ENCODE data around the gene SWSAP1. TPM values are rescaled to one million over a fixed set of nuclear protein-coding genes. Genes with fewer than 3 reads are reported as not detected.

The SWSAP1 gene
- polyA plus RNA-seq, 1 of the 3 experiments (the other 2 are of a cell fraction) = 2.8 TPM

DNA sequence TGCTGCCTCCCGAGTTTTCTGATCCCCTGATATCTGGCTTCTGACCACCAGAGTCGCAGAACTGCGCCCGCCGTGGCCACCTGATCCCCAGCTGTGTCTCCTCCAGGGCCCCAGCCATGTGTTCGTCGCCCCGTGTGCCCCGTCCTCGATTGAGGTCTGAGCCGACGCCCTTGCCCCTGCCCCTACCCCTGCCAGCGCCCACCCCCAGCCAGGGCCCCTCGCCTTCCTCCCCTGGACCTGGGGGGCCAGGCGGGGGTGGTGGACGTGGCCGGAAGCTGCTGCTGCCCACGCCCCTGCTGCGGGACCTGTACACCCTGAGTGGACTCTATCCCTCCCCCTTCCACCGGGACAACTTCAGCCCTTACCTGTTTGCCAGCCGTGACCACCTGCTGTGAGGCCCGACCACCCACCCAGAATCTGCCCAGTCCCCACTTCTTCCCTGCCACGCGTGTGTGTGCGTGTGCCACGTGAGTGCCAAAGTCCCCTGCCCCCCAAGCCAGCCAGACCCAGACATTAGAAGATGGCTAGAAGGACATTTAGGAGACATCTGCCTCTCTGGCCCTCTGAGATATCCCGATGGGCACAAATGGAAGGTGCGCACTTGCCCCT is 10.1 kb upstream of the SWSAP1 start:
- CTCF ChIA-PET = no interaction called here

More for the DNA sequence above, 10.1 kb upstream of the SWSAP1 start:
- DNase-seq = no peak
- whole genome bisulfite sequencing (ENCODE audit: low lambda C conversion rate) = 89% methylated on average over 22 of the region's 28 CpGs
- H2AFZ ChIP-seq (ENCODE audit: low read depth) = no peak overlapping the region
- H4K20me1 ChIP-seq (ENCODE audit: insufficient read depth) = no peaks in the 10 kb centered on the region
- H3K9me2 ChIP-seq = no peaks in the 10 kb centered on the region
- TF ChIP-seq TCF12 (IDR thresholded peaks at IDR 0.05) (no peak), RCOR1 (IDR thresholded peaks at IDR 0.05; ENCODE audit: low read length) (no peak), FOXM1 (IDR thresholded peaks at IDR 0.05; ENCODE audit: low read depth) (no peak), EZH2phosphoT487 (IDR thresholded peaks at IDR 0.05; ENCODE audit: borderline replicate concordance, low read depth) (no peak), JUND (IDR thresholded peaks at IDR 0.05) (no peak), GABPA (IDR thresholded peaks at IDR 0.05; ENCODE audit: low read depth) (no peak), RFX5 (IDR thresholded peaks at IDR 0.05; ENCODE audit: low read length) (no peak), TAF1 (IDR thresholded peaks at IDR 0.05; ENCODE audit: borderline replicate concordance, low read depth, low read length) (no peak), SIN3A (IDR thresholded peaks at IDR 0.05; ENCODE audit: borderline replicate concordance, low read depth, low read length) (no peak), MXI1 (IDR thresholded peaks at IDR 0.05; ENCODE audit: low read depth, low read length) (no peak), POLR2AphosphoS5 (IDR thresholded peaks at IDR 0.05; ENCODE audit: low read depth, low read length) (no peak), ELF1 (IDR thresholded peaks at IDR 0.05) (no peak), EP300 (IDR thresholded peaks at IDR 0.05; ENCODE audit: borderline replicate concordance in 1 of 2, low read depth in 1 of 2, low read length in 1 of 2) (no peak)
- TF ChIP-seq, protein P1, sequence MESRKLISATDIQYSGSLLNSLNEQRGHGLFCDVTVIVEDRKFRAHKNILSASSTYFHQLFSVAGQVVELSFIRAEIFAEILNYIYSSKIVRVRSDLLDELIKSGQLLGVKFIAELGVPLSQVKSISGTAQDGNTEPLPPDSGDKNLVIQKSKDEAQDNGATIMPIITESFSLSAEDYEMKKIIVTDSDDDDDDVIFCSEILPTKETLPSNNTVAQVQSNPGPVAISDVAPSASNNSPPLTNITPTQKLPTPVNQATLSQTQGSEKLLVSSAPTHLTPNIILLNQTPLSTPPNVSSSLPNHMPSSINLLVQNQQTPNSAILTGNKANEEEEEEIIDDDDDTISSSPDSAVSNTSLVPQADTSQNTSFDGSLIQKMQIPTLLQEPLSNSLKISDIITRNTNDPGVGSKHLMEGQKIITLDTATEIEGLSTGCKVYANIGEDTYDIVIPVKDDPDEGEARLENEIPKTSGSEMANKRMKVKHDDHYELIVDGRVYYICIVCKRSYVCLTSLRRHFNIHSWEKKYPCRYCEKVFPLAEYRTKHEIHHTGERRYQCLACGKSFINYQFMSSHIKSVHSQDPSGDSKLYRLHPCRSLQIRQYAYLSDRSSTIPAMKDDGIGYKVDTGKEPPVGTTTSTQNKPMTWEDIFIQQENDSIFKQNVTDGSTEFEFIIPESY (IDR thresholded peaks at IDR 0.05; ENCODE audit: borderline replicate concordance, low read depth) = no peak
- TF ChIP-seq, protein P2, sequence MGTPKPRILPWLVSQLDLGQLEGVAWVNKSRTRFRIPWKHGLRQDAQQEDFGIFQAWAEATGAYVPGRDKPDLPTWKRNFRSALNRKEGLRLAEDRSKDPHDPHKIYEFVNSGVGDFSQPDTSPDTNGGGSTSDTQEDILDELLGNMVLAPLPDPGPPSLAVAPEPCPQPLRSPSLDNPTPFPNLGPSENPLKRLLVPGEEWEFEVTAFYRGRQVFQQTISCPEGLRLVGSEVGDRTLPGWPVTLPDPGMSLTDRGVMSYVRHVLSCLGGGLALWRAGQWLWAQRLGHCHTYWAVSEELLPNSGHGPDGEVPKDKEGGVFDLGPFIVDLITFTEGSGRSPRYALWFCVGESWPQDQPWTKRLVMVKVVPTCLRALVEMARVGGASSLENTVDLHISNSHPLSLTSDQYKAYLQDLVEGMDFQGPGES (IDR thresholded peaks at IDR 0.05; ENCODE audit: low read depth, low read length) = no peak
- TF ChIP-seq, protein P3, sequence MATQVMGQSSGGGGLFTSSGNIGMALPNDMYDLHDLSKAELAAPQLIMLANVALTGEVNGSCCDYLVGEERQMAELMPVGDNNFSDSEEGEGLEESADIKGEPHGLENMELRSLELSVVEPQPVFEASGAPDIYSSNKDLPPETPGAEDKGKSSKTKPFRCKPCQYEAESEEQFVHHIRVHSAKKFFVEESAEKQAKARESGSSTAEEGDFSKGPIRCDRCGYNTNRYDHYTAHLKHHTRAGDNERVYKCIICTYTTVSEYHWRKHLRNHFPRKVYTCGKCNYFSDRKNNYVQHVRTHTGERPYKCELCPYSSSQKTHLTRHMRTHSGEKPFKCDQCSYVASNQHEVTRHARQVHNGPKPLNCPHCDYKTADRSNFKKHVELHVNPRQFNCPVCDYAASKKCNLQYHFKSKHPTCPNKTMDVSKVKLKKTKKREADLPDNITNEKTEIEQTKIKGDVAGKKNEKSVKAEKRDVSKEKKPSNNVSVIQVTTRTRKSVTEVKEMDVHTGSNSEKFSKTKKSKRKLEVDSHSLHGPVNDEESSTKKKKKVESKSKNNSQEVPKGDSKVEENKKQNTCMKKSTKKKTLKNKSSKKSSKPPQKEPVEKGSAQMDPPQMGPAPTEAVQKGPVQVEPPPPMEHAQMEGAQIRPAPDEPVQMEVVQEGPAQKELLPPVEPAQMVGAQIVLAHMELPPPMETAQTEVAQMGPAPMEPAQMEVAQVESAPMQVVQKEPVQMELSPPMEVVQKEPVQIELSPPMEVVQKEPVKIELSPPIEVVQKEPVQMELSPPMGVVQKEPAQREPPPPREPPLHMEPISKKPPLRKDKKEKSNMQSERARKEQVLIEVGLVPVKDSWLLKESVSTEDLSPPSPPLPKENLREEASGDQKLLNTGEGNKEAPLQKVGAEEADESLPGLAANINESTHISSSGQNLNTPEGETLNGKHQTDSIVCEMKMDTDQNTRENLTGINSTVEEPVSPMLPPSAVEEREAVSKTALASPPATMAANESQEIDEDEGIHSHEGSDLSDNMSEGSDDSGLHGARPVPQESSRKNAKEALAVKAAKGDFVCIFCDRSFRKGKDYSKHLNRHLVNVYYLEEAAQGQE (IDR thresholded peaks at IDR 0.05; ENCODE audit: low read depth, low read length) = no peak
- TF ChIP-seq, protein P4, sequence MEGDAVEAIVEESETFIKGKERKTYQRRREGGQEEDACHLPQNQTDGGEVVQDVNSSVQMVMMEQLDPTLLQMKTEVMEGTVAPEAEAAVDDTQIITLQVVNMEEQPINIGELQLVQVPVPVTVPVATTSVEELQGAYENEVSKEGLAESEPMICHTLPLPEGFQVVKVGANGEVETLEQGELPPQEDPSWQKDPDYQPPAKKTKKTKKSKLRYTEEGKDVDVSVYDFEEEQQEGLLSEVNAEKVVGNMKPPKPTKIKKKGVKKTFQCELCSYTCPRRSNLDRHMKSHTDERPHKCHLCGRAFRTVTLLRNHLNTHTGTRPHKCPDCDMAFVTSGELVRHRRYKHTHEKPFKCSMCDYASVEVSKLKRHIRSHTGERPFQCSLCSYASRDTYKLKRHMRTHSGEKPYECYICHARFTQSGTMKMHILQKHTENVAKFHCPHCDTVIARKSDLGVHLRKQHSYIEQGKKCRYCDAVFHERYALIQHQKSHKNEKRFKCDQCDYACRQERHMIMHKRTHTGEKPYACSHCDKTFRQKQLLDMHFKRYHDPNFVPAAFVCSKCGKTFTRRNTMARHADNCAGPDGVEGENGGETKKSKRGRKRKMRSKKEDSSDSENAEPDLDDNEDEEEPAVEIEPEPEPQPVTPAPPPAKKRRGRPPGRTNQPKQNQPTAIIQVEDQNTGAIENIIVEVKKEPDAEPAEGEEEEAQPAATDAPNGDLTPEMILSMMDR (IDR thresholded peaks at IDR 0.05) = no peak
- TF ChIP-seq, protein P5, sequence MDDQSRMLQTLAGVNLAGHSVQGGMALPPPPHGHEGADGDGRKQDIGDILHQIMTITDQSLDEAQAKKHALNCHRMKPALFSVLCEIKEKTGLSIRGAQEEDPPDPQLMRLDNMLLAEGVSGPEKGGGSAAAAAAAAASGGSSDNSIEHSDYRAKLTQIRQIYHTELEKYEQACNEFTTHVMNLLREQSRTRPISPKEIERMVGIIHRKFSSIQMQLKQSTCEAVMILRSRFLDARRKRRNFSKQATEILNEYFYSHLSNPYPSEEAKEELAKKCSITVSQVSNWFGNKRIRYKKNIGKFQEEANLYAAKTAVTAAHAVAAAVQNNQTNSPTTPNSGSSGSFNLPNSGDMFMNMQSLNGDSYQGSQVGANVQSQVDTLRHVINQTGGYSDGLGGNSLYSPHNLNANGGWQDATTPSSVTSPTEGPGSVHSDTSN (IDR thresholded peaks at IDR 0.05) = no peak
- no peak overlapping the region for H3K4me2 ChIP-seq
- H3F3A ChIP-seq (replicated peaks; ENCODE audit: insufficient read depth) = peaks cover 3% of the 10 kb centered on the region
- H3K36me3 ChIP-seq (replicated peaks in 1 of 2; ENCODE audit: control insufficient read depth in 1 of 2, insufficient read depth in 2 of 2, low read length in 1 of 2) = peaks cover 0 to 12% of the 10 kb centered on the region in 2 experiments
- POLR2A ChIA-PET = no interaction called here
- H3K27ac ChIP-seq (ENCODE audit: low read depth in 2 of 2, low read length in 1 of 2) = no peak overlapping the region
- H3K4me1 ChIP-seq (ENCODE audit: control insufficient read depth in 1 of 2, insufficient read depth in 2 of 2, low read depth in 1 of 2, low read length in 1 of 2) = no peaks in the 10 kb centered on the region
- no peak overlapping the region for H3K9ac ChIP-seq
- H3K9me3 ChIP-seq = no peaks in the 10 kb centered on the region
- no peaks in the 10 kb centered on the region for H3K79me2 ChIP-seq (ENCODE audit: insufficient read depth)
- H3K27me3 ChIP-seq (ENCODE audit: insufficient read depth) = no peaks in the 10 kb centered on the region
- no peak overlapping the region for H3K4me3 ChIP-seq (ENCODE audit: low read depth in 2 of 2, low read length in 1 of 2)
